Inflammatory macrophage treated with lipopolysaccharide for 4 hours (primary cell): ENCODE results near the gene GAS2L3.

Source experiments
- DNase-seq: peaks from one replicate; pipeline ENCODE4 v3.0.0-alpha.2; 2020

Gene GAS2L3

GRCh38 chr12:100668945-100669536, 95.6 kb downstream of the GAS2L3 start:
- peak; percentile 60 for DNase-seq

GRCh38 chr12:100669922-100670321, 96.4 kb downstream of the GAS2L3 start:
- no peak for DNase-seq

- DNase-seq, result no peak
Measured at GRCh38 chr12:100671396-100672074, 98.1 kb downstream of the GAS2L3 start.

GRCh38 chr12:100672075-100672592, 98.7 kb downstream of the GAS2L3 start:
- DNase-seq, result peak; percentile 16

- DNase-seq, result no peak
Measured at GRCh38 chr12:100674036-100674888, 100.8 kb downstream of the GAS2L3 start.
